Jurkat, Clone E6-1 (cell line): ENCODE measurements around the gene LGR4. TPM values are rescaled to one million over a fixed set of nuclear protein-coding genes. Genes with fewer than 3 reads are reported as not detected.
"Not testable (repeated sequence)": the region's sequence is repeated elsewhere in the genome, so short reads cannot be mapped to it uniquely, and the experiment has no call there.

Experiments
- DNase-seq: peaks from one replicate; pipeline ENCODE4 v3.0.0-alpha.2; 2011; ENCODE audit warnings: low read depth, low spot score
- H3K4me3 ChIP-seq: 2 replicates; pipeline ENCODE4 v1.5.1; 2011; ENCODE audit warnings: mild to moderate bottlenecking, low read length, control low read depth, moderate library complexity
- polyA plus RNA-seq: library from polyadenylated mRNA; unstranded; fragments of >200 nt; gene quantifications from one replicate; pipeline ENCODE4 v1.2.1, GENCODE V29; 2012; ENCODE audit warnings: missing spikeins; ENCODE audit not compliant: insufficient read length, insufficient read depth

Gene LGR4
- polyA plus RNA-seq = not detected

- no peak within 1 kb of the TSS for H3K4me3 ChIP-seq
- no peak for DNase-seq
These were observed at the start of gene LGR4 for GRCh38 chr11:27472398-27473016. TSS of gene LGR4 (minus strand) at chr11:27472790. CDS start at chr11:27472302, 488 bp downstream.

GRCh38 chr11:27520226-27520625, 47.6 kb upstream of the LGR4 start:
- DNase-seq = no peak
- no peak overlapping the region for H3K4me3 ChIP-seq

GRCh38 chr11:27518518-27518917, 45.9 kb upstream of the LGR4 start:
- DNase-seq = no peak
- H3K4me3 ChIP-seq = no peak overlapping the region

- not testable (repeated sequence) for DNase-seq, H3K4me3 ChIP-seq
These were observed 44.9 kb upstream of the LGR4 start for GRCh38 chr11:27517490-27517889.

- no peak for DNase-seq
- H3K4me3 ChIP-seq = no peak overlapping the region
These were observed 42.0 kb upstream of the LGR4 start for GRCh38 chr11:27514558-27514957.

GRCh38 chr11:27514076-27514475, 41.5 kb upstream of the LGR4 start:
- DNase-seq = no peak
- H3K4me3 ChIP-seq = no peak overlapping the region

GRCh38 chr11:27513389-27513788, 40.8 kb upstream of the LGR4 start:
- DNase-seq = no peak
- H3K4me3 ChIP-seq = no peak overlapping the region

GRCh38 chr11:27512238-27512637, 39.6 kb upstream of the LGR4 start:
- no peak for DNase-seq
- H3K4me3 ChIP-seq = no peak overlapping the region

- no peak for DNase-seq
- no peak overlapping the region for H3K4me3 ChIP-seq
These were observed 37.3 kb upstream of the LGR4 start for GRCh38 chr11:27509908-27510307.

GRCh38 chr11:27507557-27508322, 35.1 kb upstream of the LGR4 start:
- DNase-seq = no peak
- H3K4me3 ChIP-seq = peak overlapping the region; percentile 100

GRCh38 chr11:27506200-27507182, 33.9 kb upstream of the LGR4 start, which contains the start of gene LIN7C:
TSS of gene LIN7C (minus strand) at chr11:27506769. CDS start at chr11:27506752, 17 bp downstream.
- DNase-seq = peak; percentile 90
- H3K4me3 ChIP-seq = peak within 1 kb of the TSS; percentile 100

GRCh38 chr11:27505781-27506180, 33.2 kb upstream of the LGR4 start:
- peak; percentile 19 for DNase-seq
- peak overlapping the region; percentile 100 for H3K4me3 ChIP-seq

- H3K4me3 ChIP-seq = no peak overlapping the region
- no peak for DNase-seq
These were observed 31.6 kb upstream of the LGR4 start for GRCh38 chr11:27504205-27504604.

GRCh38 chr11:27501100-27501499, 28.5 kb upstream of the LGR4 start:
- H3K4me3 ChIP-seq = no peak overlapping the region
- DNase-seq = no peak

- no peak overlapping the region for H3K4me3 ChIP-seq
- DNase-seq = no peak
These were observed 25.3 kb upstream of the LGR4 start for GRCh38 chr11:27497911-27498310.

- no peak overlapping the region for H3K4me3 ChIP-seq
- no peak for DNase-seq
These were observed 24.8 kb upstream of the LGR4 start for GRCh38 chr11:27497284-27497866.

GRCh38 chr11:27496461-27496860, 23.9 kb upstream of the LGR4 start:
- no peak for DNase-seq
- no peak overlapping the region for H3K4me3 ChIP-seq

GRCh38 chr11:27495710-27496300, 23.2 kb upstream of the LGR4 start:
- DNase-seq = no peak

GRCh38 chr11:27489092-27489491, 16.5 kb upstream of the LGR4 start:
- no peak for DNase-seq
- H3K4me3 ChIP-seq = no peak overlapping the region

More at GRCh38 chr11:27495710-27496300, 23.2 kb upstream of the LGR4 start:
- H3K4me3 ChIP-seq = no peak overlapping the region
